Uterus (tissue), 4 donors: ENCODE results near the gene SP110. TPM values are rescaled to one million over a fixed set of nuclear protein-coding genes. Genes with fewer than 3 reads are reported as not detected.

Experiments used
- DNase-seq, 2 donors: peaks; one replicate each; pipeline ENCODE4 v3.0.0-alpha.2; 2019 to 2020
- H3K27ac ChIP-seq, 2 donors: fragments of 200-600 bp; sonication (generic); 1 replicate in 1 of 2; 2 replicates in 1 of 2; pipeline ENCODE4 v1.5.1; 2016 to 2018
- H3K27me3 ChIP-seq, 2 donors: fragments of 200-600 bp; sonication (generic); one replicate each; pipeline ENCODE4 v1.5.1; 2018 to 2019; ENCODE audit warnings: control low read depth in 1 of 2
- H3K36me3 ChIP-seq, 2 donors: fragments of 200-600 bp; sonication (generic); one replicate each; pipeline ENCODE4 v1.5.1; 2019; ENCODE audit warnings: control low read depth in 1 of 2
- H3K4me1 ChIP-seq, 2 donors: fragments of 200-600 bp; sonication (generic); one replicate each; pipeline ENCODE4 v1.5.1; 2018 to 2019; ENCODE audit warnings: control low read depth in 1 of 2
- H3K4me3 ChIP-seq, 2 donors: fragments of 200-600 bp; sonication (generic); 1 replicate in 1 of 2; 2 replicates in 1 of 2; pipeline ENCODE4 v1.5.1; 2018 to 2019; ENCODE audit warnings: mild to moderate bottlenecking in 1 of 2
- H3K9me3 ChIP-seq, 2 donors: fragments of 200-600 bp; sonication (generic); one replicate each; pipeline ENCODE4 v1.5.1; 2019; ENCODE audit warnings: control low read depth in 1 of 2
- POLR2A ChIP-seq, 2 donors: fragments of 450-650 bp; IDR thresholded peaks; one replicate each; pipeline ENCODE4 v1.6.1; 2016; ENCODE audit warnings: antibody characterized with exemption in 2 of 2, mild to moderate bottlenecking in 1 of 2, moderate library complexity in 1 of 2
- intact Hi-C: fragments of 100-400 bp; cut with DNase I; formaldehyde crosslinking; loops from one replicate; pipeline ENCODE4 v1.15.1; 2023; ENCODE audit warnings: low total_unique reads
- total RNA-seq, 4 donors: library from RNA; depleted of rRNA in 3 of 4; stranded (reverse); fragments of >200 nt in 3 of 4; gene quantifications; one replicate each; pipeline versions ENCODE4 v1.1.0 to v1.2.4, GENCODE V29; 2014 to 2023
- TF ChIP-seq, protein P1 (sequence below), 4 experiments: fragments of 200-600 bp in 2 of 4; fragments of 450-650 bp in 2 of 4; sonication (generic) in 2 of 4; IDR thresholded peaks; one replicate each; pipeline ENCODE4 v1.5.1; 2016 to 2019; ENCODE audit warnings: antibody characterized with exemption in 4 of 4, mild to moderate bottlenecking in 2 of 4, moderate library complexity in 1 of 4
- donor health status: DM: yes; HTN: yes; CAD: no.

Gene SP110
- total RNA-seq, 4 donors from 2014 or later = 10.5 to 77.9 (median 23.8) TPM

DNA sequence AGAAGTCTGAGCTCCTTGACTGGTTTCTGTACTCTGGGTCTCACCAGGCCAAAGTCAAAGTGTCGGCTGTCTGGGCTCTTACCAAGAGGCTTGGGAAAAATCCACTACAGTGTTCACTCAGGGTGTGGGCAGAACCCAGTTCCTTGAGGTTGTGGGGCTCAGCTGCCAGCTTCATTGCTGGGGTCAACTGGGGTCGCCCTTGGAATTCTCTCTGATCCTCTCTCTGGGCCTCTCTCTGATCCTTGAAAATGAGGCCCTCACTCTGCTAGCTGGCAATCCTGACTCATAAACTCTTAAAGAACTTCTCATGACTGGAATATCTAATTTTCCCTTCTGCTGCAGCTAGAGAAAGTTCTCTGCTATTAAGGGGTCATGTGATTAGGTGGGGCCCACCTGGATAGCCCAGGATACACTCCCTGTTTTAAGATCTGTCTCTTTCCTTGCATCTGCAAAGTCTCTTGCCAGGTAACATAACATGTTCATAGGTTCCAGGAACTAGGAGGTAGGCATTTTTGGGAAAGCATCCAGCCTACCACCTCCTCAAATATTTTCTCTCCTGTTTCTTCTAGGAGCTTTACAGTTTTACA lies 66.3 kb downstream of the SP110 start:
- Histone ChIP-seq H3K4me3 (no peak overlapping the region), H3K36me3 (no peaks in the 10 kb centered on the region), H3K4me1 (no peaks in the 10 kb centered on the region), H3K27me3 (no peaks in the 10 kb centered on the region), H3K27ac (no peak overlapping the region), H3K9me3 (no peaks in the 10 kb centered on the region)
- DNase-seq = no peak
- intact Hi-C loops = no loop called here
- TF ChIP-seq POLR2A (IDR thresholded peaks at IDR 0.05) = no peak

DNA sequence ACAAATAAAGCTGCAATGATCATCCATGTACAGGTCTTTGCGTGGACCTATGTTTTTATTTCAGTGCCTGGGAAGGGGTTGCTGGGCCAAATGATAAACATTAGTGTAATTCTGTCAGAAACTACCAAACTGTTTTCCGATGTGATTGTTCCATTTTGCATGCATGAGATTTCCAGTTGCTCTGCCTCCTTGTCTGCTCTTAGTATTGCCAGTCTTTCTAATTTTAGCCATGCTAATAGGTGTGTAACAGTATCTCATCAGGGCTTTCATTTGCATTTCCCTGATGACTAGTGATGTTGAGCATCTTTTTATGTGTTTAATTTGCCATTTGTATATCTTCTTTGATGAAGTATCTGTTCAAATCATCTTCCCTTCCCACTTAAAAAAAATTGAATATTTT lies 67.5 kb downstream of the SP110 start:
- no peak overlapping the region for H3K4me3 ChIP-seq
- no peak for DNase-seq
- no peaks in the 10 kb centered on the region for H3K9me3 ChIP-seq
- H3K27me3 ChIP-seq = no peaks in the 10 kb centered on the region
- TF ChIP-seq, protein P1, sequence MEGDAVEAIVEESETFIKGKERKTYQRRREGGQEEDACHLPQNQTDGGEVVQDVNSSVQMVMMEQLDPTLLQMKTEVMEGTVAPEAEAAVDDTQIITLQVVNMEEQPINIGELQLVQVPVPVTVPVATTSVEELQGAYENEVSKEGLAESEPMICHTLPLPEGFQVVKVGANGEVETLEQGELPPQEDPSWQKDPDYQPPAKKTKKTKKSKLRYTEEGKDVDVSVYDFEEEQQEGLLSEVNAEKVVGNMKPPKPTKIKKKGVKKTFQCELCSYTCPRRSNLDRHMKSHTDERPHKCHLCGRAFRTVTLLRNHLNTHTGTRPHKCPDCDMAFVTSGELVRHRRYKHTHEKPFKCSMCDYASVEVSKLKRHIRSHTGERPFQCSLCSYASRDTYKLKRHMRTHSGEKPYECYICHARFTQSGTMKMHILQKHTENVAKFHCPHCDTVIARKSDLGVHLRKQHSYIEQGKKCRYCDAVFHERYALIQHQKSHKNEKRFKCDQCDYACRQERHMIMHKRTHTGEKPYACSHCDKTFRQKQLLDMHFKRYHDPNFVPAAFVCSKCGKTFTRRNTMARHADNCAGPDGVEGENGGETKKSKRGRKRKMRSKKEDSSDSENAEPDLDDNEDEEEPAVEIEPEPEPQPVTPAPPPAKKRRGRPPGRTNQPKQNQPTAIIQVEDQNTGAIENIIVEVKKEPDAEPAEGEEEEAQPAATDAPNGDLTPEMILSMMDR (IDR thresholded peaks at IDR 0.05) = no peak
- no peak for TF ChIP-seq POLR2A (IDR thresholded peaks at IDR 0.05)
- H3K27ac ChIP-seq = no peak overlapping the region
- intact Hi-C loops = no loop called here
- H3K36me3 ChIP-seq = no peaks in the 10 kb centered on the region
- H3K4me1 ChIP-seq = no peaks in the 10 kb centered on the region

DNA sequence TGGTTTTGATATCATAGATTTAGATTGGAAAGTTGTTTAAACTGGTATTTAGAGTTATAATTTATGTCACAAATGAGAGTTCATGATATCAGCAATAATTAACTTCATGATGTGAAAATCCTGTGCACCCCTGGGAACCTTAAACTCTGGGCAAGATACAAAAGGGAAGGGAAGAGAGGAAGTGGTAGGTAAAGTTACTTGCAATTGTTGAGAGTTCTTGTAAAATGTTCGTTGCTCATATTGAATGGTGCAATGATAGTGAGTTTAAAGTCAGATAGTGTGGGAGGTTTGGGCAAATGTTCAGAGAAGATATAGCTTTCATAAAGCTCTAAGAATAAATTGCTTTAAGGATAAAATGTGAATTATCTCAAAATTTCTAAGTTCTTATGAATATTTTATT lies 75.4 kb downstream of the SP110 start:
- TF ChIP-seq POLR2A (IDR thresholded peaks at IDR 0.05) = no peak
- TF ChIP-seq, protein P1 (IDR thresholded peaks at IDR 0.05) = no peak
- Histone ChIP-seq H3K36me3 (no peaks in the 10 kb centered on the region), H3K9me3 (no peaks in the 10 kb centered on the region), H3K4me3 (no peak overlapping the region), H3K27me3 (no peaks in the 10 kb centered on the region), H3K4me1 (no peaks in the 10 kb centered on the region), H3K27ac (no peak overlapping the region)
- no peak for DNase-seq
- intact Hi-C loops = no loop called here

DNA sequence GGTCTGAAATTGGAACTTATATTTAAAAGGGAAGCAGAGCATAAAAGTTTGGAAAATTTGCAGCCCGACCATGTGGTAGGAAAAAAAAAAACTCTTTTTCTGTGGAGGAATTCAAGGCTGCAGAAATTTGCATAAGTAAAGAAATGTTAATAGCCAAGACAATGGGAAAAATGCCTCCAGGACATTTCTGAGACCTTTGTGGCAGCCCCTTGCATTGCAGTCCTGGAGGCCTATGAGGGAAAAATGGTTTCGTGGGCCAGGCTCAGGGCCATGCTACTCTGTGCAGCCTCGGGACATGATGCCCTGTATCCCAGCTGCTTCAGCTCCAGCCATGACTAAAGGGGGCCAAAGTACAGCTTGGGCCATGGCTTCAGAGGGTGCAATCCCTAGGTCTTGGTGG lies 79.1 kb downstream of the SP110 start:
- DNase-seq = no peak
- Histone ChIP-seq H3K27ac (no peak overlapping the region), H3K36me3 (no peaks in the 10 kb centered on the region), H3K4me3 (no peak overlapping the region), H3K9me3 (no peaks in the 10 kb centered on the region), H3K4me1 (no peaks in the 10 kb centered on the region), H3K27me3 (no peaks in the 10 kb centered on the region)
- intact Hi-C loops = no loop called here
- TF ChIP-seq, protein P1 (IDR thresholded peaks at IDR 0.05) = no peak
- TF ChIP-seq POLR2A (IDR thresholded peaks at IDR 0.05) = no peak

DNA sequence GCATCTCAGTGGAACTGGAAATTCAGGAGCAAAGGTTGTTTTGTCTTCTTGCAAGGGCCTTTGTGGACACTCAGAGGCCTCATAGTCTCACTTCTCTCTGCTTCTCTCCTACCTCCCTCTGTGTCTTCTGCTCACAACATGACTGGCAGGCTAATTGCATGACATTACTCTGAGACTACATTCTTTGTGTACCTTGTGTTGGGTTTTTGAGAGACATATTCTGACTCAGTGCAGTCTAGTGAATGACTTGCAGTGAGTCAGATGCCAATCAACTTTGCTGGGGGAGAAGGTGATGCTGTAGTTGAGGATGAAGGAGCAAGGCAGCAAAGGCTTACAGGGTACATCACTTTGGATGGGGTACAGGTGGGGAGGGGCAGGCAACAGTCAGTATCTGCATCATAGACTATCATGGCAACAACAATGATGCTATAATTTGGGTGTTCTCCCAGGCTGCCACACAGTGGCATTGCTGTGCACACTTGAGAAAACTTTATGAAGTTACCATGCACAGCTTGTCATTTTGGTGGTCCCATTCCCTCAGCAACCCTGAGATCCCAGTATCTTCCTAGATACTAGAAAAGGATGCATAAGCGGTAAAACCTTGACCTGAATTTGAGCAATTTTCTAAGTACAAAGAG lies 81.8 kb downstream of the SP110 start:
- Histone ChIP-seq H3K9me3 (no peaks in the 10 kb centered on the region), H3K27me3 (no peaks in the 10 kb centered on the region), H3K36me3 (no peaks in the 10 kb centered on the region), H3K4me3 (no peak overlapping the region), H3K4me1 (no peaks in the 10 kb centered on the region), H3K27ac (no peak overlapping the region)
- no peak for TF ChIP-seq POLR2A (IDR thresholded peaks at IDR 0.05)
- TF ChIP-seq, protein P1 (IDR thresholded peaks at IDR 0.05) = no peak
- no peak for DNase-seq
- intact Hi-C loops = no loop called here
